Breast epithelium (tissue), 4 donors: ENCODE results near the gene WDR72. TPM values are rescaled to one million over a fixed set of nuclear protein-coding genes. Genes with fewer than 3 reads are reported as not detected.

ENCODE experiments used
- DNase-seq, 2 donors: peaks; one replicate each; pipeline ENCODE4 v3.0.0-alpha.2; 2019; ENCODE audit warnings: low spot score in 2 of 2
- H3K27ac ChIP-seq, 2 donors: fragments of 200-600 bp; sonication (generic) in 1 of 2; one replicate each; pipeline ENCODE4 v1.5.1; 2016 to 2019; ENCODE audit warnings: mild to moderate bottlenecking in 1 of 2
- H3K27me3 ChIP-seq, 2 donors: fragments of 200-600 bp; sonication (generic) in 1 of 2; one replicate each; pipeline versions ENCODE4 v1.5.1 to v1.6.0; 2017 to 2019; ENCODE audit warnings: control low read depth in 1 of 2, mild to moderate bottlenecking in 1 of 2
- H3K36me3 ChIP-seq: fragments of 200-600 bp; one replicate; pipeline ENCODE4 v1.5.1; 2019
- H3K4me1 ChIP-seq, 2 donors: fragments of 200-600 bp; sonication (generic); one replicate each; pipeline ENCODE4 v1.5.1; 2016 to 2019; ENCODE audit warnings: control low read depth in 1 of 2
- H3K4me3 ChIP-seq, 3 donors: fragments of 200-600 bp; sonication (generic); 1 replicate in 2 of 3; 2 replicates in 1 of 3; pipeline ENCODE4 v1.5.1; 2016 to 2019; ENCODE audit warnings: mild to moderate bottlenecking in 3 of 3, moderate library complexity in 2 of 3
- H3K9me3 ChIP-seq, 2 donors: fragments of 200-600 bp; sonication (generic) in 1 of 2; one replicate each; pipeline ENCODE4 v1.5.1; 2016 to 2019; ENCODE audit warnings: control low read depth in 1 of 2
- CTCF ChIP-seq, 3 donors: fragments of 450-650 bp; IDR thresholded peaks; one replicate each; pipeline ENCODE4 v1.5.1; 2016 to 2017; ENCODE audit warnings: antibody characterized with exemption in 3 of 3, mild to moderate bottlenecking in 3 of 3, moderate library complexity in 3 of 3
- POLR2A ChIP-seq: fragments of 450-650 bp; IDR thresholded peaks from one replicate; pipeline ENCODE4 v1.6.1; 2016; ENCODE audit warnings: antibody characterized with exemption, mild to moderate bottlenecking, moderate library complexity
- POLR2AphosphoS5 ChIP-seq, 3 donors: sonication (generic); formaldehyde crosslinking; IDR thresholded peaks; one replicate each; pipeline ENCODE4 v1.6.1; 2017; ENCODE audit warnings: antibody characterized with exemption in 3 of 3
- intact Hi-C: fragments of 100-400 bp; cut with DNase I; formaldehyde crosslinking; loops from one replicate; pipeline ENCODE4 v1.15.1; 2023; ENCODE audit warnings: low total_unique reads
- total RNA-seq, 3 donors: library from RNA; depleted of rRNA; stranded (reverse); fragments of >200 nt; gene quantifications; one replicate each; pipeline ENCODE4 v1.1.0, GENCODE V29; 2016

The WDR72 gene
- total RNA-seq, 3 donors from 2014 or later, result 0.66 to 1.2 TPM; not detected in 1

- TF ChIP-seq CTCF (IDR thresholded peaks at IDR 0.05), result no peak
- no peak for TF ChIP-seq POLR2A
- TF ChIP-seq POLR2AphosphoS5 (IDR thresholded peaks at IDR 0.05), result no peak
Measured at GRCh38 chr15:53581513-53581912, 177.9 kb downstream of the WDR72 start.

GRCh38 chr15:53580366-53580765 is 179.1 kb downstream of the WDR72 start:
- Histone ChIP-seq H3K27ac (no peak overlapping the region), H3K4me3 (no peak overlapping the region), H3K4me1 (no peaks in the 10 kb centered on the region), H3K27me3 (no peaks in the 10 kb centered on the region), H3K36me3 (no peaks in the 10 kb centered on the region), H3K9me3 (no peaks in the 10 kb centered on the region)
- intact Hi-C loops, result no loop called here
- no peak for TF ChIP-seq POLR2A
- TF ChIP-seq CTCF (IDR thresholded peaks at IDR 0.05), result no peak
- no peak for TF ChIP-seq POLR2AphosphoS5 (IDR thresholded peaks at IDR 0.05)
- peak in 1 of 2 donors; percentile 27 for DNase-seq

More at GRCh38 chr15:53581513-53581912, 177.9 kb downstream of the WDR72 start:
- no peak for DNase-seq
- no peak overlapping the region for H3K4me3 ChIP-seq
- no peak overlapping the region for H3K27ac ChIP-seq
- no peaks in the 10 kb centered on the region for H3K36me3 ChIP-seq
- H3K9me3 ChIP-seq, result no peaks in the 10 kb centered on the region
- H3K27me3 ChIP-seq, result no peaks in the 10 kb centered on the region
- intact Hi-C loops, result no loop called here
- H3K4me1 ChIP-seq, result no peaks in the 10 kb centered on the region

- Histone ChIP-seq H3K36me3 (no peaks in the 10 kb centered on the region), H3K27ac (no peak overlapping the region), H3K4me1 (no peaks in the 10 kb centered on the region), H3K9me3 (no peaks in the 10 kb centered on the region), H3K27me3 (no peaks in the 10 kb centered on the region), H3K4me3 (no peak overlapping the region)
- no peak for DNase-seq
- TF ChIP-seq POLR2AphosphoS5 (IDR thresholded peaks at IDR 0.05), result no peak
- TF ChIP-seq CTCF (IDR thresholded peaks at IDR 0.05), result no peak
- no peak for TF ChIP-seq POLR2A
- intact Hi-C loops, result loop anchor here (10.0 kb wide), 1 partner anchor 1102 kb away; no protein-coding TSS in a partner anchor
Measured at GRCh38 chr15:53576841-53577240, 182.6 kb downstream of the WDR72 start.

GRCh38 chr15:53573091-53573490 is 186.4 kb downstream of the WDR72 start:
- intact Hi-C loops, result loop anchor here (10.0 kb wide), 1 partner anchor 1098 kb away; no protein-coding TSS in a partner anchor
- H3K9me3 ChIP-seq, result no peaks in the 10 kb centered on the region
- no peak for DNase-seq
- no peaks in the 10 kb centered on the region for H3K4me1 ChIP-seq
- no peaks in the 10 kb centered on the region for H3K27me3 ChIP-seq
- no peak overlapping the region for H3K4me3 ChIP-seq
- no peak for TF ChIP-seq POLR2A
- no peak for TF ChIP-seq CTCF (IDR thresholded peaks at IDR 0.05)
- TF ChIP-seq POLR2AphosphoS5 (IDR thresholded peaks at IDR 0.05), result no peak
- H3K27ac ChIP-seq, result no peak overlapping the region
- H3K36me3 ChIP-seq, result no peaks in the 10 kb centered on the region

- H3K27ac ChIP-seq, result no peak overlapping the region
- no peaks in the 10 kb centered on the region for H3K9me3 ChIP-seq
- H3K4me1 ChIP-seq, result no peaks in the 10 kb centered on the region
- TF ChIP-seq POLR2A, result no peak
- no peak for TF ChIP-seq POLR2AphosphoS5 (IDR thresholded peaks at IDR 0.05)
- no peak for TF ChIP-seq CTCF (IDR thresholded peaks at IDR 0.05)
- H3K4me3 ChIP-seq, result no peak overlapping the region
- no peaks in the 10 kb centered on the region for H3K36me3 ChIP-seq
- no peaks in the 10 kb centered on the region for H3K27me3 ChIP-seq
- DNase-seq, result no peak
- intact Hi-C loops, result loop anchor here (10.0 kb wide), 1 partner anchor 1095 kb away; no protein-coding TSS in a partner anchor
Measured at GRCh38 chr15:53569751-53570480, 189.5 kb downstream of the WDR72 start.
